Heart left ventricle (tissue), 13 donors: ENCODE measurements around the gene TMEM243.

Experiments used
- CTCF ChIP-seq, 12 donors: fragments of 200-600 bp; sonication (generic) in 4 of 12; IDR thresholded peaks; one replicate each; pipeline versions ENCODE4 v1.5.0 to v1.8.0; 2018 to 2022; ENCODE audit warnings: antibody characterized with exemption in 12 of 12, mild to moderate bottlenecking in 5 of 12
- POLR2A ChIP-seq, 2 donors: fragments of 450-650 bp; IDR thresholded peaks; one replicate each; pipeline ENCODE4 v1.6.1; 2017; ENCODE audit warnings: antibody characterized with exemption in 2 of 2, mild to moderate bottlenecking in 2 of 2, moderate library complexity in 2 of 2
- donor health status: ischemic (EF 13 %, LVEDD 7.1; RV severe dilation, severe dysfunction).
- donor health status: DM: no; HTN: yes; CAD: no.
- donor health status: DM: no; HTN: no; CAD: no.
- donor health status: ischemic (EF 25% LVEDD 6.9; RV normal size, moderate dysfunction).
- donor health status: ischemic (EF 25% LVEDD 5.7; RV mildly dilated, moderate dysfunction).
- donor health status: ischemic (EF 35%, LVEDD 5.7; RV mildly dilated, moderate dysfunction).
- donor health status: nonischemic (EF 11% LVEDD 7.7; RV severe dilation, severe dysfunction).
- donor health status: DM: yes; HTN: yes; CAD: no.
- donor health status: PGD.
- donor health status: ischemic (EF 29% LVEDD 5.4; RV normal size, mild dysfunction).
- donor health status: nonischemic (EF 23%, LVEDD 6.1; RV moderate dilation, normal function).

- TF ChIP-seq CTCF (IDR thresholded peaks at IDR 0.05) (no peak), POLR2A (IDR thresholded peaks at IDR 0.05) (no peak)
Measured at GRCh38 chr7:87154569-87154968, 65.0 kb downstream of the TMEM243 start.
